Astrocyte (in vitro differentiated cells and primary cell): ENCODE data around the gene ZMYND11. TPM values are rescaled to one million over a fixed set of nuclear protein-coding genes. Genes with fewer than 3 reads are reported as not detected.

Source experiments
- DNase-seq: peaks from one replicate; pipeline ENCODE4 v3.0.0-alpha.2; 2010; ENCODE audit warnings: low read depth
- FAIRE-seq: peaks from 2 replicates; lab custom pipeline; 2011; peaks lifted over from hg19 to GRCh38; lab: Jason Lieb, UNC
- H2AFZ ChIP-seq: 2 replicates; pipeline ENCODE4 v1.6.0; 2012; ENCODE audit warnings: low read depth, low read length, inconsistent platforms
- H3K27ac ChIP-seq: 2 replicates; pipeline ENCODE4 v1.5.1; 2011; ENCODE audit warnings: low read depth, low read length, inconsistent platforms
- H3K27me3 ChIP-seq: 2 replicates; pipeline ENCODE4 v1.6.0; 2011; ENCODE audit warnings: low read length, inconsistent platforms; ENCODE audit not compliant: insufficient read depth
- H3K36me3 ChIP-seq: 2 replicates; pipeline ENCODE4 v1.5.1; 2011; ENCODE audit warnings: low read length, inconsistent platforms; ENCODE audit not compliant: insufficient read depth
- H3K4me1 ChIP-seq: 2 replicates; pipeline ENCODE4 v1.5.1; 2011; ENCODE audit warnings: low read length, inconsistent platforms; ENCODE audit not compliant: insufficient read depth
- H3K4me2 ChIP-seq: 2 replicates; pipeline ENCODE4 v1.6.0; 2012; ENCODE audit warnings: low read length, inconsistent platforms
- H3K4me3 ChIP-seq: 2 replicates; pipeline ENCODE4 v1.5.1; 2011; ENCODE audit warnings: low read depth, mild to moderate bottlenecking, low read length, inconsistent platforms; ENCODE audit not compliant: insufficient read depth
- H3K79me2 ChIP-seq: 2 replicates; pipeline ENCODE4 v1.6.0; 2012; ENCODE audit warnings: mild to moderate bottlenecking, low read length, inconsistent platforms; ENCODE audit not compliant: insufficient read depth
- H3K9ac ChIP-seq: 2 replicates; pipeline ENCODE4 v1.6.0; 2012; ENCODE audit warnings: mild to moderate bottlenecking, low read length, inconsistent platforms
- H3K9me3 ChIP-seq: 2 replicates; pipeline ENCODE4 v1.5.1; 2012; ENCODE audit warnings: low read depth, mild to moderate bottlenecking, low read length, inconsistent platforms; ENCODE audit not compliant: insufficient read depth
- H4K20me1 ChIP-seq: 2 replicates; pipeline ENCODE4 v1.6.0; 2012; ENCODE audit warnings: low read length, inconsistent platforms; ENCODE audit not compliant: insufficient read depth
- H3K27ac Mint-ChIP-seq: one replicate; pipeline ENCODE4 v1.8.0; 2021; ENCODE audit warnings: mild to moderate bottlenecking, mixed read lengths; ENCODE audit not compliant: unreplicated experiment
- H3K27me3 Mint-ChIP-seq: one replicate; pipeline ENCODE4 v1.8.0; 2021; ENCODE audit warnings: low read depth, mixed read lengths; ENCODE audit not compliant: unreplicated experiment
- H3K36me3 Mint-ChIP-seq: one replicate; pipeline ENCODE4 v1.8.0; 2021; ENCODE audit warnings: low read depth, mixed read lengths; ENCODE audit not compliant: unreplicated experiment
- H3K4me1 Mint-ChIP-seq: one replicate; pipeline ENCODE4 v1.8.0; 2021; ENCODE audit warnings: low read depth, mixed read lengths; ENCODE audit not compliant: unreplicated experiment
- H3K4me3 Mint-ChIP-seq: one replicate; pipeline ENCODE4 v1.8.0; 2021; ENCODE audit warnings: mild to moderate bottlenecking, moderate library complexity, mixed read lengths; ENCODE audit not compliant: unreplicated experiment
- H3K9me3 Mint-ChIP-seq: one replicate; pipeline ENCODE4 v1.8.0; 2021; ENCODE audit warnings: mild to moderate bottlenecking, mixed read lengths; ENCODE audit not compliant: unreplicated experiment
- EZH2 ChIP-seq: IDR thresholded peaks from 2 replicates; pipeline ENCODE4 v1.6.1; 2012; ENCODE audit warnings: mild to moderate bottlenecking, low read length, inconsistent platforms; ENCODE audit not compliant: insufficient read depth
- total RNA-seq: library from RNA; stranded (reverse); gene quantifications from 2 replicates; pipeline ENCODE4 v1.2.1, GENCODE V29; 2021
- TF ChIP-seq, protein P1 (sequence below): IDR thresholded peaks from 2 replicates; pipeline ENCODE4 v1.5.1; 2011; ENCODE audit warnings: low read depth, mild to moderate bottlenecking, inconsistent platforms, low read length, moderate library complexity; ENCODE audit not compliant: insufficient read depth

The ZMYND11 gene
- total RNA-seq, 1 donor from 2014 or later, result 37.9 TPM

DNA sequence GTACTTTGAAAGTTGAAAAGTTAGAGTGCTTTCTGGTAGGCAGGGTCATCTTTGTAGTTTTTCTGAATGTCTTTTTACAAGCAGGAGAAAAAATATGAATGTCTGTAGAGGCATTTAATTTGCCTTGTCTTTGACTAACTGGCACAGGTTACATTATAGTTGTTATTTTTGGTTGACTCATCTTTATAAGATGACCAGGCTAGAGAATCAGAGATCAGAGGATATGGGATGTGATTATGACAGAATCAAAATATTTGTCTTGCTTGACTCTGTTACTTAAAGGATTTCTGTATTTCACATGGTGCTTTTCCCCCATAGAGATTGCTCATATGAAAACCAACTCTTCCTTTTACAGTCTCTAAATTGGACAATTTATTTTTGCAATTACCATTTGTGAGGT is 2.4 kb downstream of the ZMYND11 start:
- Histone ChIP-seq H3K9me3 (no peaks in the 10 kb centered on the region), H3K79me2 (peaks cover 75% of the 10 kb centered on the region), H3K4me2 (peak overlapping the region; percentile 92), H4K20me1 (peaks cover 60% of the 10 kb centered on the region), H3K27me3 (no peaks in the 10 kb centered on the region), H3K4me3 (no peak overlapping the region), H3K9ac (no peak overlapping the region), H3K36me3 (no peaks in the 10 kb centered on the region), H3K4me1 (peaks cover 35% of the 10 kb centered on the region), H2AFZ (no peak overlapping the region), H3K27ac (peak overlapping the region; percentile 11)
- FAIRE-seq (no peak), DNase-seq (peak; percentile 36)
- Mint-ChIP-seq H3K27me3 (no peaks in the 10 kb centered on the region), H3K27ac (peak overlapping the region; percentile 8), H3K9me3 (peaks cover 2% of the 10 kb centered on the region), H3K4me3 (peak overlapping the region; percentile 94), H3K36me3 (no peaks in the 10 kb centered on the region), H3K4me1 (peaks cover 20% of the 10 kb centered on the region)
- no peak for TF ChIP-seq EZH2
- TF ChIP-seq, protein P1, sequence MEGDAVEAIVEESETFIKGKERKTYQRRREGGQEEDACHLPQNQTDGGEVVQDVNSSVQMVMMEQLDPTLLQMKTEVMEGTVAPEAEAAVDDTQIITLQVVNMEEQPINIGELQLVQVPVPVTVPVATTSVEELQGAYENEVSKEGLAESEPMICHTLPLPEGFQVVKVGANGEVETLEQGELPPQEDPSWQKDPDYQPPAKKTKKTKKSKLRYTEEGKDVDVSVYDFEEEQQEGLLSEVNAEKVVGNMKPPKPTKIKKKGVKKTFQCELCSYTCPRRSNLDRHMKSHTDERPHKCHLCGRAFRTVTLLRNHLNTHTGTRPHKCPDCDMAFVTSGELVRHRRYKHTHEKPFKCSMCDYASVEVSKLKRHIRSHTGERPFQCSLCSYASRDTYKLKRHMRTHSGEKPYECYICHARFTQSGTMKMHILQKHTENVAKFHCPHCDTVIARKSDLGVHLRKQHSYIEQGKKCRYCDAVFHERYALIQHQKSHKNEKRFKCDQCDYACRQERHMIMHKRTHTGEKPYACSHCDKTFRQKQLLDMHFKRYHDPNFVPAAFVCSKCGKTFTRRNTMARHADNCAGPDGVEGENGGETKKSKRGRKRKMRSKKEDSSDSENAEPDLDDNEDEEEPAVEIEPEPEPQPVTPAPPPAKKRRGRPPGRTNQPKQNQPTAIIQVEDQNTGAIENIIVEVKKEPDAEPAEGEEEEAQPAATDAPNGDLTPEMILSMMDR, result no peak

DNA sequence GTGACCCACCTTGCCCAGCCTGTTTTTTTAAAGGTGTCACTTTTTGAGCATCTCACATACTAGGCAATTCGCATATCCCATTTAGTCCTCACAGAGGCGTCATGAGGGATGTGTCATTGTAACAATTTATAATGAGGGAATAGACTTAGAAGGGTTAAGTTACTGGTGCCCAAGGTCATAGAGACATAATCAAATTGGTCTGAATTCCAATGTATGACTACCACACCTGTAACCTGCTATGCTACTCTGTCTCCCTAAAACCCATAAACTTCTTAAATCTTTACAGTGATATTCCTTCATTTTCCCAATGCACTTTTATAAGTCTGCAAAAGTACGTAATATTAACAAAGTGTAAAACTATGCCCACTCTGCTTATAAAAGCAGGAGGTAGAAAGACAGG is 7.1 kb downstream of the ZMYND11 start:
- peaks cover 7% of the 10 kb centered on the region for H3K4me1 ChIP-seq
- peaks cover 79% of the 10 kb centered on the region for H4K20me1 ChIP-seq
- no peak for TF ChIP-seq EZH2
- TF ChIP-seq, protein P1, result no peak
- H3K27me3 ChIP-seq, result no peaks in the 10 kb centered on the region
- no peak overlapping the region for H3K4me2 ChIP-seq
- peaks cover 98% of the 10 kb centered on the region for H3K79me2 ChIP-seq
- H3K27ac Mint-ChIP-seq, result no peak overlapping the region
- FAIRE-seq (no peak), DNase-seq (no peak)
- peaks cover 6% of the 10 kb centered on the region for H3K4me1 Mint-ChIP-seq
- no peak overlapping the region for H3K4me3 Mint-ChIP-seq
- no peak overlapping the region for H3K4me3 ChIP-seq
- no peak overlapping the region for H3K27ac ChIP-seq
- H3K9me3 Mint-ChIP-seq, result peaks cover 2% of the 10 kb centered on the region
- H3K36me3 Mint-ChIP-seq, result no peaks in the 10 kb centered on the region
- no peak overlapping the region for H2AFZ ChIP-seq
- no peaks in the 10 kb centered on the region for H3K9me3 ChIP-seq
- H3K27me3 Mint-ChIP-seq, result no peaks in the 10 kb centered on the region
- no peak overlapping the region for H3K9ac ChIP-seq
- no peaks in the 10 kb centered on the region for H3K36me3 ChIP-seq

- Histone ChIP-seq H3K4me1 (peaks cover 8% of the 10 kb centered on the region), H3K9me3 (no peaks in the 10 kb centered on the region), H3K27me3 (no peaks in the 10 kb centered on the region), H3K4me3 (no peak overlapping the region), H3K9ac (no peak overlapping the region), H3K79me2 (peaks cover 72% of the 10 kb centered on the region), H3K36me3 (no peaks in the 10 kb centered on the region), H3K27ac (no peak overlapping the region), H2AFZ (no peak overlapping the region), H3K4me2 (no peak overlapping the region), H4K20me1 (peaks cover 34% of the 10 kb centered on the region)
- Mint-ChIP-seq H3K9me3 (no peaks in the 10 kb centered on the region), H3K4me3 (no peak overlapping the region), H3K36me3 (peaks cover 11% of the 10 kb centered on the region), H3K27ac (no peak overlapping the region), H3K27me3 (no peaks in the 10 kb centered on the region), H3K4me1 (peaks cover 7% of the 10 kb centered on the region)
- no peak for DNase-seq
- TF ChIP-seq EZH2, result no peak
- TF ChIP-seq, protein P1, result no peak
- no peak for FAIRE-seq
Observed at GRCh38 chr10:152915-153314, 17.7 kb downstream of the ZMYND11 start.
